Epithelial cell of esophagus (primary cell): Measurements from ENCODE around the gene ARID1B.

ENCODE experiments used
- DNase-seq: peaks from one replicate; pipeline ENCODE4 v3.0.0; 2010; ENCODE audit warnings: low read depth
- H3K4me3 ChIP-seq: 2 replicates; pipeline ENCODE4 v1.5.1; 2011; ENCODE audit warnings: mild to moderate bottlenecking, low read length, control low read depth
- TF ChIP-seq, protein P1 (sequence below): IDR thresholded peaks from 2 replicates; pipeline ENCODE4 v1.5.1; 2011; ENCODE audit warnings: low read depth, mild to moderate bottlenecking, low read length, control low read depth, inconsistent platforms; ENCODE audit not compliant: insufficient read depth; ENCODE audit errors: missing control alignments

Gene ARID1B

DNA sequence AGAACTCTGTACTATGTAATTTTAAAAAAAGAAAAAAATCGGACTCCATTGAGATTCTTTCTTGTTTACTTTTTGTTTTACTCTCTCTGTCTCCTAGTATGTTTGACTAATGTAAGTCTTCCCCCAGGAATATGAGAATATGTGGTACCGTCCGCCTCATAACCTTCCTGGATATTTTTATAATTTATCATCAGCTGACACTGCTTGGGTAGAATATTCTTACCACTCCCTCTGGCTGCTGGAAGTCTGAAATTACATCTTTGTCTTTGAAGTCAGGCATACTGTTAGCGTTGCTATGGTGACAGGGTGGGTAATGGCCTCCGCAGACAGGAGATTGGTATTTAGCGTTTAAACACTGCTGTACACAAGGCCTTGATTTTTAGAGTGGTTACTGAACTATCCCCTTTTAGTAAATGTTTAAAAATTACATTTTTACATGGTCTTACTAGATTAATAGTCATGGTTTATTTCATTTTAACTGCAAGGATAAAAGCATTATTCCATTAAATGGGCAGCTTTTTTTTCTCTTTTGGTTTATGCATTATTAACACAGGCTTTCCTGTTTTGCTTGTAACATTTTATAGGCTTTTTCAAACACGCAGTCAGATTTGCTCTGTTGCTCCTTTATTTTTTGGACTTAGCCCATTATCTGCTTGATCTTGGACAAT, 176.4 kb downstream of the ARID1B start:
- DNase-seq, result peak; percentile 95
- TF ChIP-seq, protein P1, sequence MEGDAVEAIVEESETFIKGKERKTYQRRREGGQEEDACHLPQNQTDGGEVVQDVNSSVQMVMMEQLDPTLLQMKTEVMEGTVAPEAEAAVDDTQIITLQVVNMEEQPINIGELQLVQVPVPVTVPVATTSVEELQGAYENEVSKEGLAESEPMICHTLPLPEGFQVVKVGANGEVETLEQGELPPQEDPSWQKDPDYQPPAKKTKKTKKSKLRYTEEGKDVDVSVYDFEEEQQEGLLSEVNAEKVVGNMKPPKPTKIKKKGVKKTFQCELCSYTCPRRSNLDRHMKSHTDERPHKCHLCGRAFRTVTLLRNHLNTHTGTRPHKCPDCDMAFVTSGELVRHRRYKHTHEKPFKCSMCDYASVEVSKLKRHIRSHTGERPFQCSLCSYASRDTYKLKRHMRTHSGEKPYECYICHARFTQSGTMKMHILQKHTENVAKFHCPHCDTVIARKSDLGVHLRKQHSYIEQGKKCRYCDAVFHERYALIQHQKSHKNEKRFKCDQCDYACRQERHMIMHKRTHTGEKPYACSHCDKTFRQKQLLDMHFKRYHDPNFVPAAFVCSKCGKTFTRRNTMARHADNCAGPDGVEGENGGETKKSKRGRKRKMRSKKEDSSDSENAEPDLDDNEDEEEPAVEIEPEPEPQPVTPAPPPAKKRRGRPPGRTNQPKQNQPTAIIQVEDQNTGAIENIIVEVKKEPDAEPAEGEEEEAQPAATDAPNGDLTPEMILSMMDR, result peak; percentile 48
- H3K4me3 ChIP-seq, result peak overlapping the region; percentile 28

DNA sequence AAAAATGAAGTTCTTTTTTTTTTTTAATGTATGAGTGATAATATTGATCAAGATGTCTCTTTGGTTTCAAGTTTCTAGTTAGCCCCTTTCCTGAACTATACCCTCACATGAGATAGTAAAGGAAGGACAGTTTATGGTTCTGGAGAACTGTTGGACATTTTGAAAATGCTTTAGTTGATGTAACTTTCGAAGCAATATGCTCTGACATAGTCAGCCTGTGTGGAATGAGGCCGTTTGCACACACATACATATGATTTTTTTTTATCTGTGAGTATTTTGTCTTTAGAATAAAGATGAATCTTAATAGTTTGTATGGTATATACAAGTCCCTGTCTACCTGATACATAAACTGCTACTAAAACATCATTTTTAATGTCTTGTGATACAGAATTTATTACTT, 177.0 kb downstream of the ARID1B start:
- no peak for DNase-seq
- no peak overlapping the region for H3K4me3 ChIP-seq
- TF ChIP-seq, protein P1, result no peak

DNA sequence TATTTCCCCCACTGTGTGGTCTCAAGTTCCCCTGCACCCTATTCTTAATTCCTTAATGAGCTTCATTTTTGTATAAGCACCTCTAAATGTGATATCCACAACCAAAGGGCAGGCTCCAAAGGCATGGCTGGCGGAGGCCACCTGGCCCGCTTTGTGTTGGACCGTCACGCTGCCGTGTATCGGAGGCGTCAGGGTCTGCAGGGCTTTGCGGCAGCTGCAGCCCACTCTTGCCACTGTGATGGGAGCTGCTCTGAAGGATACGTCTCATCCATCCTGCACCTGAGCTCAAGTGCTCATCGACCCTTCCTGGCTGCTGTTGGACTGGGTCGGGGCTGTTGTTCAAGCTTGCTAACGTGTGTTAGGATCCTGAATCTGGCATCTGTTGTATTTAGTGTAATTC, 177.6 kb downstream of the ARID1B start:
- no peak overlapping the region for H3K4me3 ChIP-seq
- TF ChIP-seq, protein P1, result no peak
- no peak for DNase-seq

DNA sequence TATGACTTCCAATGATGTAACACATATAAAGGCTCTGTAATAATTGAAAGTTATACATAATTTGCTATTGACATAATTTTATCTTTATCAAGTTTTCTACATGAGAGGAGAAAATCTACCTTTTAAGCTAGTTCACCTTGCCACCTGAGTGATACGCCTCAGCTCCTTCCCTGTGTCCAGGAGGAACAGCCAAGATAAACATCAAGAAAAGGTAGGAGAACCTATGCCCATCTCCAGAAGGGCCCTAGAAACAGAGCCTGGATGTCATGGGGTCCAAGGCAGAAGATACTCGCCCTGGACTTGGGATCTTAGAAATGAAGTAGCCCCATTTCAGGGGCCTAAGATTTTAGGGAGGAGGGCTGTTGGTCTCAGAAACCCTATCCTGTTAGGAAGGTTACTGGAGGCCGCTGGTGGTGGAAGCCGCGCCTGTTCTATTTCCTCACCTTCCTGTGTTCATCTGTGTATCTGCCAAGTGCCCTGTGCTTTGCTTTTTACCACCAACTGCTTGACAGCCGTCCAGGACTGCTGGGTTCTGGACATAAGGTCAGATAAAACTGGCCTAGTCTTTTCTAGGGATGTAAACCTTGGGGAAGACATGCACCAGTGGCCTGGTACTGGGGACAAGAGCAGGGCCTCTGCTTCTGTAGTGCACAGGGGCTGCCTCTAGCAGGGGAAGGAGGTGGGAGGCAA, 178.5 kb downstream of the ARID1B start:
- DNase-seq, result no peak
- TF ChIP-seq, protein P1, result no peak
- no peak overlapping the region for H3K4me3 ChIP-seq

DNA sequence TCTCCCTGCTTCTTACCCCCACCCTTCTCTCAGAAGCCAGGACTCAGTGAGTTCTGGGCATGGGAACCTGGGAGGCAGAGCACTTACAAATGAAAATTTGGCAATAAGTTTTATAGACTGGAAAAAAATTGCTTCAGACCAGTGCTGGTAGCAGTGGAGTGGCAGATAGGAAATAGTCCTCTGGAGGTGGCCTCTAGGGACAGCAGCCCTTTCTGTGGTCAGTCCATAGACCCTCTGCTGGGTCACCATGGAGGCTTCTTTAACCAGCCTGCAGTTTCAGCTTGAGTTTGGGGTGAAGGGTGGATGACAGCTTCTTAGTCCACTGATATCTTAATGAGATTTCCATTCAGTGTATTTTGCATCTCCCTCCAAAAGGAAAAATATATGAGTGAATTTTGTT, 179.1 kb downstream of the ARID1B start:
- no peak overlapping the region for H3K4me3 ChIP-seq
- no peak for DNase-seq
- TF ChIP-seq, protein P1, result no peak

DNA sequence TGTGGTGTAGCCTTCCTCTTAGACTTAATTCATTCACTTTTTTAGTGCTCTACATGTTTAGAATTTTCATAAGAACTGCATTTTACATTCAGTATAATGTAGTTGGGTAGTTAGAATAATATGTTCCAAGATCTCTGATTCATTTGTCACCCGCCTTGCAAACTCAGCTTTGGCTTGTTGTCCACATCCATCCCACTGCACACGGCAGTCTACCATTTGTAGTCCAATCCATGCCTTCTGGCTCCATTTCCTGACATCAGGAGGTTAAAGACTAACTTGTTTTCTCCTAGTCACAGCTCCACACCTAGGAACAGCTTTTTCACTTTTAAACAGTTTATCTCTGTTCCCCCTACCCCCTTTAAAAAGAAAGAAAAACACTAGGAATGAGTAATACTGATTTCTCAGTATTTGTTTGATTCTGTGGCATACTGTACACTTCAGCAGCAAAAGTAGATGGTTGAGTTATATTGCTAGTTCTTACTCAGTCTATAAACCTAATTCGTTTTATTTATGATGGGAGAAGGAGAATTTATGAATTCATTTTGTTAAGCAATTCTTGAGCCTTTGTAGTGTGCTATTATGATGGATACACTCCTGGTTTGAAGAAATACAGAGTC, 180.9 kb downstream of the ARID1B start:
- DNase-seq, result no peak
- TF ChIP-seq, protein P1, result no peak
- no peak overlapping the region for H3K4me3 ChIP-seq
